HepG2 (cell line): Measurements from ENCODE around the gene DEFB129. TPM values are rescaled to one million over a fixed set of nuclear protein-coding genes. Genes with fewer than 3 reads are reported as not detected.

Source experiments
- ATAC-seq: fragments of 200-7000 bp; cut with Tn5 transposase; 3 replicates; pipeline ENCODE4 v1.9.1; 2020; ENCODE audit warnings: mild to moderate bottlenecking, moderate library complexity
- BruUV-seq: library from RNA; stranded (reverse); fragments of 400-500 nt; replicated peaks from 2 replicates; lab custom pipeline; 2021; lab: Mats Ljungman, UMichigan
- CTCF ChIA-PET: fragments of 300-600 bp; formaldehyde crosslinking; extraction: SDS; loops from one replicate; lab custom pipeline; 2021; ENCODE audit warnings: low total read pairs, inconsistent platforms, low intra/inter-chr PET ratio; lab: Yijun Ruan, JAX
- POLR2A ChIA-PET: fragments of 350-600 bp; sonication (Branson Sonifier 250); formaldehyde crosslinking; loops from one replicate; lab custom pipeline; 2020; ENCODE audit warnings: antibody characterized with exemption, inconsistent platforms; lab: Yijun Ruan, JAX
- DNase-seq: peaks from one replicate; pipeline ENCODE4 v3.0.0-alpha.2; 2015; ENCODE audit warnings: low spot score
- FAIRE-seq: peaks from 3 replicates; lab custom pipeline; 2011; peaks lifted over from hg19 to GRCh38; lab: Jason Lieb, UNC
- H2AFZ ChIP-seq: one replicate; pipeline ENCODE4 v1.6.1; 2011; ENCODE audit warnings: low read length, inconsistent platforms
- H3K27ac ChIP-seq: fragments of 300-600 bp; 3 replicates; pipeline ENCODE4 v1.8.0; 2011; ENCODE audit warnings: mixed run types, mild to moderate bottlenecking, mixed read lengths, low read length, inconsistent platforms; ENCODE audit not compliant: insufficient read depth; ENCODE audit errors: extremely low read length
- H3K27me3 ChIP-seq, 2 experiments: fragments of 200-600 bp in 1 of 2; 2 replicates in 1 of 2; 3 replicates in 1 of 2; pipeline versions ENCODE4 v1.6.0 to v1.8.0; 2011; ENCODE audit warnings: low read length in 2 of 2, mild to moderate bottlenecking in 2 of 2, moderate library complexity in 2 of 2, inconsistent platforms in 1 of 2; ENCODE audit not compliant: insufficient read depth in 2 of 2, control insufficient read depth in 1 of 2
- H3K36me3 ChIP-seq, 2 experiments: fragments of 200-600 bp in 1 of 2; replicated peaks in 1 of 2; 2 replicates in 1 of 2; 3 replicates in 1 of 2; pipeline versions ENCODE4 v1.5.1 to v1.8.0; 2011; ENCODE audit warnings: low read length in 2 of 2, inconsistent platforms in 1 of 2; ENCODE audit not compliant: insufficient read depth in 2 of 2, control insufficient read depth in 1 of 2
- H3K4me1 ChIP-seq: 2 replicates; pipeline ENCODE4 v1.5.1; 2012; ENCODE audit warnings: low read length, inconsistent platforms; ENCODE audit not compliant: insufficient read depth
- H3K4me2 ChIP-seq: 2 replicates; pipeline ENCODE4 v1.6.0; 2011; ENCODE audit warnings: low read depth, low read length, inconsistent platforms
- H3K4me3 ChIP-seq, 3 experiments: fragments of 200-600 bp in 1 of 3; sonication (generic), shearing (Covaris generic) in 1 of 3; replicated peaks in 1 of 3; 2 replicates each; pipeline ENCODE4 v1.5.1; 2011 to 2016; ENCODE audit warnings: low read length in 3 of 3, inconsistent platforms in 2 of 3, low read depth in 2 of 3, mild to moderate bottlenecking in 2 of 3, control low read depth in 1 of 3, mixed read lengths in 1 of 3; ENCODE audit not compliant: insufficient read depth in 1 of 3
- H3K79me2 ChIP-seq: one replicate; pipeline ENCODE4 v1.6.1; 2011; ENCODE audit warnings: low read length, inconsistent platforms; ENCODE audit not compliant: insufficient read depth
- H3K9ac ChIP-seq: 2 replicates; pipeline ENCODE4 v1.6.0; 2011; ENCODE audit warnings: mild to moderate bottlenecking, low read depth, low read length, inconsistent platforms; ENCODE audit not compliant: insufficient read depth
- H3K9me3 ChIP-seq: 2 replicates; pipeline ENCODE4 v1.5.1; 2012; ENCODE audit warnings: mild to moderate bottlenecking, low read length
- H4K20me1 ChIP-seq: 2 replicates; pipeline ENCODE4 v1.6.0; 2011; ENCODE audit warnings: inconsistent platforms, mild to moderate bottlenecking, low read length, moderate library complexity; ENCODE audit not compliant: insufficient read depth
- ATF7 ChIP-seq, 2 experiments: fragments of 450-650 bp in 1 of 2; sonication (generic) in 1 of 2; formaldehyde crosslinking in 1 of 2; IDR thresholded peaks; 2 replicates each; pipeline versions ENCODE4 v1.4.0 to v1.6.1; 2016 to 2020; ENCODE audit warnings: antibody characterized with exemption in 1 of 2, mild to moderate bottlenecking in 1 of 2, missing genetic modification reagents in 1 of 2
- MAFF ChIP-seq: IDR thresholded peaks from 2 replicates; pipeline ENCODE4 v1.6.1; 2011; ENCODE audit warnings: low read depth, low read length, improper control_type of control experiment
- MAFK ChIP-seq, 2 experiments: IDR thresholded peaks in 1 of 2; conservative IDR thresholded peaks in 1 of 2; 2 replicates each; pipeline ENCODE4 v1.6.1; 2011; ENCODE audit warnings: improper control_type of control experiment in 2 of 2, low read length in 2 of 2
- RAD21 ChIP-seq: fragments of 450-650 bp; formaldehyde crosslinking; IDR thresholded peaks from 2 replicates; pipeline ENCODE4 v1.5.0; 2020; ENCODE audit warnings: mild to moderate bottlenecking
- RFX1 ChIP-seq: fragments of 450-650 bp; IDR thresholded peaks from 2 replicates; pipeline ENCODE4 v1.6.1; 2017
- WGBS: methylation state at CpG from one replicate; pipeline ENCODE4 v1.1.6; 2017; ENCODE audit warnings: low lambda C conversion rate; 5-methylcytosine and 5-hydroxymethylcytosine counted together
- in situ Hi-C: cut with HindIII; loops from 2 replicates; pipeline ENCODE4 v1.10.0; 2017; ENCODE audit warnings: low pct_unique_long_range_greater_than_20kb; ENCODE audit not compliant: extremely low pct_ligation_motif_present
- intact Hi-C: fragments of 100-400 bp; cut with micrococcal nuclease; formaldehyde crosslinking; loops from one replicate; pipeline ENCODE4 v1.10.0; 2022; ENCODE audit not compliant: unreplicated experiment
- polyA plus RNA-seq, 8 experiments: library from polyadenylated mRNA; depleted of rRNA in 3 of 8; stranded (reverse) in 7 of 8; unstranded in 1 of 8; fragments of >200 nt; fragmentation: Illumina TruSeq in 4 of 8; extraction: Trizol in 4 of 8; gene quantifications; 2 replicates each; pipeline versions ENCODE4 v1.2.1 to v1.2.3, GENCODE V29; 2011 to 2016; ENCODE audit warnings: low read depth in 4 of 8, missing spikeins in 1 of 8, mixed read lengths in 1 of 8; ENCODE audit not compliant: insufficient read depth in 1 of 8
- total RNA-seq, 5 experiments: library from RNA; depleted of rRNA; stranded (reverse); fragments of >200 nt; fragmentation: Illumina TruSeq; extraction: Trizol; gene quantifications; 2 replicates each; pipeline ENCODE4 v1.2.3, GENCODE V29; 2016; ENCODE audit warnings: low read depth in 1 of 5
- TF ChIP-seq, protein P1 (sequence below): sonication (generic); formaldehyde crosslinking; IDR thresholded peaks from 2 replicates; pipeline ENCODE4 v1.4.0; 2020; ENCODE audit warnings: missing genetic modification reagents

Gene DEFB129
- total and polyA plus RNA-seq, 2 of the 13 experiments (the other 11 are each of a cell fraction or from before 2014, with no cell fraction given): not detected

GRCh38 chr20:210809-211502 lies 16.1 kb upstream of the DEFB129 start:
- TF ChIP-seq ATF7 (IDR thresholded peaks at IDR 0.05): 0 out of 2 replicates have a peak, but pooled peaks have one; percentile 8
- TF ChIP-seq ATF7 (CRISPR knock-in tag; IDR thresholded peaks at IDR 0.05): no peak
- no peak for TF ChIP-seq RAD21 (CRISPR knock-in tag)
- TF ChIP-seq RFX1: no peak
- Histone ChIP-seq H3K36me3 (no peaks in the 10 kb centered on the region), H3K4me2 (no peak overlapping the region), H3K27me3 (peaks cover 1 to 22% of the 10 kb centered on the region in 2 experiments; a peak in 3 of 5 replicates), H2AFZ (no peak overlapping the region), H3K9me3 (no peaks in the 10 kb centered on the region), H3K4me1 (no peaks in the 10 kb centered on the region), H3K9ac (no peak overlapping the region), H3K79me2 (no peaks in the 10 kb centered on the region), H3K4me3 (no peak overlapping the region), H3K27ac (no peak overlapping the region), H4K20me1 (no peaks in the 10 kb centered on the region)
- POLR2A ChIA-PET: no interaction called here
- 5% methylated on average over 7 of the region's 7 CpGs for WGBS
- ATAC-seq (no peak), DNase-seq (no peak), FAIRE-seq (no peak)
- CTCF ChIA-PET: no interaction called here
- in situ Hi-C loops: no loop called here
- intact Hi-C loops: no loop called here
- BruUV-seq: no TSS peak

- POLR2A ChIA-PET: interaction anchor here (0.6 kb wide), 1 partner anchor 575 kb away, joined by 3 read pairs; no protein-coding TSS in a partner anchor
- Histone ChIP-seq H3K4me2 (no peak overlapping the region), H3K79me2 (no peaks in the 10 kb centered on the region), H3K9me3 (no peaks in the 10 kb centered on the region), H3K36me3 (no peaks in the 10 kb centered on the region), H3K9ac (no peak overlapping the region), H3K4me1 (no peaks in the 10 kb centered on the region)
- BruUV-seq: no TSS peak
- intact Hi-C loops: no loop called here
- DNase-seq: no peak
- peak; percentile 94 for TF ChIP-seq MAFF
- TF ChIP-seq MAFK (conservative IDR thresholded peaks at IDR 0.05 in 1 of 2, IDR thresholded peaks at IDR 0.05 in 1 of 2; ENCODE audit: low read length in 2 of 2): peak; percentile 91 to 96
- TF ChIP-seq, protein P1, sequence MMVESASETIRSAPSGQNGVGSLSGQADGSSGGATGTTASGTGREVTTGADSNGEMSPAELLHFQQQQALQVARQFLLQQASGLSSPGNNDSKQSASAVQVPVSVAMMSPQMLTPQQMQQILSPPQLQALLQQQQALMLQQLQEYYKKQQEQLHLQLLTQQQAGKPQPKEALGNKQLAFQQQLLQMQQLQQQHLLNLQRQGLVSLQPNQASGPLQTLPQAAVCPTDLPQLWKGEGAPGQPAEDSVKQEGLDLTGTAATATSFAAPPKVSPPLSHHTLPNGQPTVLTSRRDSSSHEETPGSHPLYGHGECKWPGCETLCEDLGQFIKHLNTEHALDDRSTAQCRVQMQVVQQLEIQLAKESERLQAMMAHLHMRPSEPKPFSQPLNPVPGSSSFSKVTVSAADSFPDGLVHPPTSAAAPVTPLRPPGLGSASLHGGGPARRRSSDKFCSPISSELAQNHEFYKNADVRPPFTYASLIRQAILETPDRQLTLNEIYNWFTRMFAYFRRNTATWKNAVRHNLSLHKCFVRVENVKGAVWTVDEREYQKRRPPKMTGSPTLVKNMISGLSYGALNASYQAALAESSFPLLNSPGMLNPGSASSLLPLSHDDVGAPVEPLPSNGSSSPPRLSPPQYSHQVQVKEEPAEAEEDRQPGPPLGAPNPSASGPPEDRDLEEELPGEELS (CRISPR knock-in tag): no peak
- TF ChIP-seq, all 625 proteins: peak for 2
- Histone ChIP-seq H2AFZ (no peak overlapping the region), H3K4me3 (no peak overlapping the region), H3K27ac (no peak overlapping the region), H3K27me3 (peaks cover 1 to 25% of the 10 kb centered on the region in 2 experiments; a peak in 3 of 5 replicates), H4K20me1 (no peaks in the 10 kb centered on the region)
- FAIRE-seq (no peak), ATAC-seq (no peak)
- in situ Hi-C loops: no loop called here
- WGBS: 15% methylated on average over 2 of the region's 2 CpGs
- CTCF ChIA-PET: no interaction called here
These were observed 12.7 kb upstream of the DEFB129 start for GRCh38 chr20:214383-214782.
